HepG2 (cell line): ENCODE measurements around the gene PPM1G. TPM values are rescaled to one million over a fixed set of nuclear protein-coding genes. Genes with fewer than 3 reads are reported as not detected.
A peak's percentile ranks its signal among the peaks of the same experiment; 100 is the strongest.

Source experiments
- CBFB ChIP-seq: sonication (generic); formaldehyde crosslinking; IDR thresholded peaks from 2 replicates; pipeline ENCODE4 v1.4.0; 2020; ENCODE audit warnings: missing genetic modification reagents
- DR1 ChIP-seq: sonication (generic); formaldehyde crosslinking; IDR thresholded peaks from 2 replicates; pipeline ENCODE4 v1.8.0; 2021; ENCODE audit warnings: mild to moderate bottlenecking, missing genetic modification reagents, inconsistent platforms
- HNF1A ChIP-seq, 2 experiments: sonication (generic) in 1 of 2; formaldehyde crosslinking in 1 of 2; IDR thresholded peaks; 2 replicates each; pipeline versions ENCODE4 v1.4.0 to v1.6.1; 2016 to 2020; ENCODE audit warnings: borderline replicate concordance in 1 of 2, low read depth in 1 of 2, mild to moderate bottlenecking in 1 of 2, missing genetic modification reagents in 1 of 2
- IKZF4 ChIP-seq: sonication (generic); formaldehyde crosslinking; IDR thresholded peaks from 2 replicates; pipeline ENCODE4 v1.5.1; 2020; ENCODE audit warnings: borderline replicate concordance, mild to moderate bottlenecking, low read depth, missing genetic modification reagents; ENCODE audit errors: not compliant biosample characterization
- JUN ChIP-seq: sonication (generic); formaldehyde crosslinking; IDR thresholded peaks from 2 replicates; pipeline ENCODE4 v1.4.0; 2020; ENCODE audit warnings: mild to moderate bottlenecking, missing genetic modification reagents
- NR2C2 ChIP-seq: sonication (generic); formaldehyde crosslinking; IDR thresholded peaks from 2 replicates; pipeline ENCODE4 v1.4.0; 2020; ENCODE audit warnings: missing genetic modification reagents, mild to moderate bottlenecking, moderate library complexity, borderline replicate concordance
- ZBTB7A ChIP-seq: sonication (generic); formaldehyde crosslinking; IDR thresholded peaks from 2 replicates; pipeline ENCODE4 v1.8.0; 2022; ENCODE audit warnings: mild to moderate bottlenecking, missing genetic modification reagents
- ZNF138 ChIP-seq: sonication (generic); formaldehyde crosslinking; IDR thresholded peaks from 2 replicates; pipeline ENCODE4 v1.5.0; 2020; ENCODE audit warnings: mild to moderate bottlenecking, low read depth, missing genetic modification reagents
- ZNF235 ChIP-seq: sonication (generic); formaldehyde crosslinking; IDR thresholded peaks from 2 replicates; pipeline ENCODE4 v1.8.1; 2023; ENCODE audit warnings: mild to moderate bottlenecking, missing genetic modification reagents, borderline replicate concordance
- ZNF264 ChIP-seq: sonication (generic); formaldehyde crosslinking; IDR thresholded peaks from 2 replicates; pipeline ENCODE4 v1.4.0; 2020; ENCODE audit warnings: missing genetic modification reagents
- ZNF407 ChIP-seq: sonication (generic); formaldehyde crosslinking; IDR thresholded peaks from one replicate; pipeline ENCODE4 v1.5.1; 2020; ENCODE audit warnings: mild to moderate bottlenecking, missing genetic modification reagents; ENCODE audit errors: not compliant biosample characterization
- polyA plus RNA-seq, 8 experiments: library from polyadenylated mRNA; depleted of rRNA in 3 of 8; stranded (reverse) in 7 of 8; unstranded in 1 of 8; fragments of >200 nt; fragmentation: Illumina TruSeq in 4 of 8; extraction: Trizol in 4 of 8; gene quantifications; 2 replicates each; pipeline versions ENCODE4 v1.2.1 to v1.2.3, GENCODE V29; 2011 to 2016; ENCODE audit warnings: low read depth in 4 of 8, missing spikeins in 1 of 8, mixed read lengths in 1 of 8; ENCODE audit not compliant: insufficient read depth in 1 of 8
- total RNA-seq, 5 experiments: library from RNA; depleted of rRNA; stranded (reverse); fragments of >200 nt; fragmentation: Illumina TruSeq; extraction: Trizol; gene quantifications; 2 replicates each; pipeline ENCODE4 v1.2.3, GENCODE V29; 2016; ENCODE audit warnings: low read depth in 1 of 5
- TF ChIP-seq, protein P1 (sequence below): sonication (generic); formaldehyde crosslinking; IDR thresholded peaks from 2 replicates; pipeline ENCODE4 v1.8.0; 2022; ENCODE audit warnings: mild to moderate bottlenecking, missing genetic modification reagents

The PPM1G gene
- total and polyA plus RNA-seq, 2 of the 13 experiments (the other 11 are each of a cell fraction or from before 2014, with no cell fraction given) = 58.2 to 213 TPM

DNA sequence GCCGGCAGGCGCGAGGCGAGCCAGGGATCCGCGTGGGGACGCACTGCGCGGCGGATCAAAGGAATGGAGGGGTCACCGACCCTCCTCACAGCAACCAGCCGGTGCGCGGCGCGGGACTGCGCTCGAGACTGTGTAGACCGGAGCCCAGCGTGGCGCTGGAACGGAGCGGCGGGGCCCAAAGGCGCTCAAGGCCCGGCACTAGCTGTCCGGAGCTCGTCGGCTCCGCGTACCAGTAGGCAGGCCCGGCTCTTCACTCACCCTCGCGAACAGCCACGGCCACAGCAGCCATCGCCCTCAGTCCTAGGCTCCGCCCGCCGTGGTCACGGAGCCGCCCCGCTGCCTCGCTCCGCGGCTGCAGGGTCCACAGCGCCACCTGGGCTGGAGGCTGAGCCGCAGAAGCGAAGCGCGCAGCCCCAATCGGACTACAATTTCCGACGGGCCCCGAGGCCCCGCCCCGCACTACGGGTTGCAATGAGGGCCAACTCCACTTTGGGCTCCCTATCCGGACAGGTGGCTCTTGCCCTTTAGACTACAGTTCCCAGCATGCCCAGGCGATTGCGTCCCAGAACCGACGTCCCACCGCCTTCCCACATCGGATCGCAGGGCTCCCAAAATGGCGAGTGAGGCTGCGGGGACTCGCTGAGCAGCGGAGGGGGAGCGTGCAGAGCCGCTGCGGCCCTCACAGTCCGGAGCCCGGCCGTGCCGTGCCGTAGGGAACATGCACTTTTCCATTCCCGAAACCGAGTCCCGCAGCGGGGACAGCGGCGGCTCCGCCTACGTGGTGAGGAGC, 39.2 kb downstream of the PPM1G start, which contains the start of the genes EIF2B4 and SNX17 (continued):
- TF ChIP-seq ZNF407 (CRISPR knock-in tag) = peak; percentile 93
- TF ChIP-seq ZBTB7A = peak; percentile 99
- peak; percentile 93 for TF ChIP-seq NR2C2
- TF ChIP-seq, protein P1, sequence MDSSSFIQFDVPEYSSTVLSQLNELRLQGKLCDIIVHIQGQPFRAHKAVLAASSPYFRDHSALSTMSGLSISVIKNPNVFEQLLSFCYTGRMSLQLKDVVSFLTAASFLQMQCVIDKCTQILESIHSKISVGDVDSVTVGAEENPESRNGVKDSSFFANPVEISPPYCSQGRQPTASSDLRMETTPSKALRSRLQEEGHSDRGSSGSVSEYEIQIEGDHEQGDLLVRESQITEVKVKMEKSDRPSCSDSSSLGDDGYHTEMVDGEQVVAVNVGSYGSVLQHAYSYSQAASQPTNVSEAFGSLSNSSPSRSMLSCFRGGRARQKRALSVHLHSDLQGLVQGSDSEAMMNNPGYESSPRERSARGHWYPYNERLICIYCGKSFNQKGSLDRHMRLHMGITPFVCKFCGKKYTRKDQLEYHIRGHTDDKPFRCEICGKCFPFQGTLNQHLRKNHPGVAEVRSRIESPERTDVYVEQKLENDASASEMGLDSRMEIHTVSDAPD (CRISPR knock-in tag) = peak; percentile 5; the same call in 1 of the 2 replicates
- peak; percentile 97 for TF ChIP-seq CBFB (CRISPR knock-in tag)
- peak; percentile 87; the same call in 1 of the 2 replicates for TF ChIP-seq ZNF235
- TF ChIP-seq ZNF264 = peak; percentile 90; the same call in 1 of the 2 replicates
- TF ChIP-seq HNF1A (IDR thresholded peaks at IDR 0.05; ENCODE audit: low read depth) = peak; percentile 73
- TF ChIP-seq HNF1A (CRISPR knock-in tag; IDR thresholded peaks at IDR 0.05; ENCODE audit: borderline replicate concordance) = peak; percentile 91
- peak; percentile 86; the same call in 1 of the 2 replicates for TF ChIP-seq DR1 (CRISPR knock-in tag)
- peak; percentile 86; the same call in 1 of the 2 replicates for TF ChIP-seq JUN (CRISPR knock-in tag)
- TF ChIP-seq IKZF4 (CRISPR knock-in tag) = peak; percentile 97
- TF ChIP-seq ZNF138 = peak; percentile 84
